HT1080 (cell line): Measurements from ENCODE around the gene EFNA1. TPM values are rescaled to one million over a fixed set of nuclear protein-coding genes. Genes with fewer than 3 reads are reported as not detected.
"Not testable (repeated sequence)": the region's sequence is repeated elsewhere in the genome, so short reads cannot be mapped to it uniquely, and the experiment has no call there.

Experiments used
- DNase-seq: peaks from one replicate; pipeline ENCODE4 v3.0.0-alpha.2; 2015; ENCODE audit warnings: low read depth
- total RNA-seq: library from RNA; depleted of rRNA; stranded (reverse); fragments of >200 nt; shearing (Covaris generic); gene quantifications from 2 replicates; pipeline ENCODE4 v1.2.3, GENCODE V29; 2014

The EFNA1 gene
- total RNA-seq, 1 experiment from 2014 or later: 1.4 TPM

GRCh38 chr1:155092131-155092530, 35.5 kb upstream of the EFNA1 start:
- DNase-seq: no peak

- no peak for DNase-seq
These were observed 35.0 kb upstream of the EFNA1 start for GRCh38 chr1:155092641-155093040.

GRCh38 chr1:155093911-155094621, 33.6 kb upstream of the EFNA1 start:
- DNase-seq: peak; percentile 48

- no peak for DNase-seq
These were observed 33.1 kb upstream of the EFNA1 start for GRCh38 chr1:155094622-155094948.

- DNase-seq: no peak
These were observed 28.3 kb upstream of the EFNA1 start for GRCh38 chr1:155099331-155099730.

GRCh38 chr1:155103325-155103724, 24.4 kb upstream of the EFNA1 start:
- DNase-seq: no peak

- DNase-seq: no peak
These were observed 22.8 kb upstream of the EFNA1 start for GRCh38 chr1:155104605-155105534.

GRCh38 chr1:155105604-155106011, 22.1 kb upstream of the EFNA1 start:
- DNase-seq: no peak

- no peak for DNase-seq
These were observed 20.8 kb upstream of the EFNA1 start for GRCh38 chr1:155106862-155107261.

- DNase-seq: no peak
These were observed 20.1 kb upstream of the EFNA1 start for GRCh38 chr1:155107309-155108264.

- no peak for DNase-seq
These were observed 19.4 kb upstream of the EFNA1 start for GRCh38 chr1:155108296-155108695.

GRCh38 chr1:155110381-155110780, 17.3 kb upstream of the EFNA1 start:
- no peak for DNase-seq

- no peak for DNase-seq
These were observed 16.9 kb upstream of the EFNA1 start for GRCh38 chr1:155110826-155111225.

GRCh38 chr1:155113450-155113980, 14.2 kb upstream of the EFNA1 start:
- DNase-seq: no peak

GRCh38 chr1:155116113-155116764, 11.4 kb upstream of the EFNA1 start:
- no peak for DNase-seq

GRCh38 chr1:155117610-155118009, 10.1 kb upstream of the EFNA1 start:
- no peak for DNase-seq

- DNase-seq: not testable (repeated sequence)
These were observed 9.6 kb upstream of the EFNA1 start for GRCh38 chr1:155118090-155118489.

GRCh38 chr1:155120253-155120652, 7.4 kb upstream of the EFNA1 start:
- no peak for DNase-seq

- DNase-seq: no peak
These were observed 6.4 kb upstream of the EFNA1 start for GRCh38 chr1:155121249-155121648.

- DNase-seq: no peak
These were observed 5.4 kb upstream of the EFNA1 start for GRCh38 chr1:155122308-155122707.

- no peak for DNase-seq
These were observed 3.9 kb upstream of the EFNA1 start for GRCh38 chr1:155123801-155124200.
